ENCODE measurements around the gene RASSF5.

- TF ChIP-seq EZH2 (IDR thresholded peaks at IDR 0.05) (no peak), POLR2AphosphoS5 (IDR thresholded peaks at IDR 0.05; ENCODE audit: borderline replicate concordance, low read depth, low read length) (no peak)
Measured at GRCh38 chr1:206578978-206579374, 71.6 kb downstream of the RASSF5 start.

All from SK-N-MC (cell line).